Peyer's patch (tissue), 4 donors: ENCODE data around the gene KLHL13.

Source experiments
- CTCF ChIP-seq, 6 experiments: fragments of 450-650 bp in 4 of 6; fragments of 200-600 bp in 2 of 6; sonication (generic) in 1 of 6; IDR thresholded peaks; one replicate each; pipeline ENCODE4 v1.5.1; 2017 to 2019; ENCODE audit warnings: antibody characterized with exemption in 6 of 6, mild to moderate bottlenecking in 3 of 6, moderate library complexity in 1 of 6
- POLR2A ChIP-seq, 2 donors: fragments of 450-650 bp; IDR thresholded peaks; one replicate each; pipeline ENCODE4 v1.5.1; 2017; ENCODE audit warnings: antibody characterized with exemption in 2 of 2, mild to moderate bottlenecking in 2 of 2, moderate library complexity in 2 of 2

GRCh38 chrX:118109065-118109464, 7.5 kb downstream of the KLHL13 start:
- no peak for TF ChIP-seq CTCF (IDR thresholded peaks at IDR 0.05)
- TF ChIP-seq POLR2A (IDR thresholded peaks at IDR 0.05), result no peak
